Measurements from ENCODE around the gene SEC31A.
"Not testable (repeated sequence)": the region's sequence is repeated elsewhere in the genome, so short reads cannot be mapped to it uniquely, and the experiment has no call there.

SEC31A gene

DNA sequence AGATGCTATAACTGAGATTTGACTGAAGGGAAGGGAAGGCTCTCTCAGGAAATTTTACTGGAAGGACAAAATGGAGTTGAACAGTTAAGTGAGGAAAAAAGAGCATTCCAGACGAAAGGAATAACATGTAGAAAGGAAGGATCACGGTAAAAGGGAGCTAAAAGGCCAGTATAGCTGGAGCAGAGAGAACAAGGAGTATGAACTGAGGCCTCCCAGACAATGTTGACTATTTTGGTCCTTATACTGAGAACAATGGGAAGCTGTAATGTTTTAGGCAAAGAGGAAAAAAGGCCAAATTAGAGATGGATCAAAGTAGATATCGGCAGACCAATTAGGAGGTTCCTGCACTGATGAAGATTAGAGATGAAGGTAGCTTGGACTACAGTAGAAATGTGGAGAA, 65.5 kb downstream of the SEC31A start:
- TF ChIP-seq, protein P1, sequence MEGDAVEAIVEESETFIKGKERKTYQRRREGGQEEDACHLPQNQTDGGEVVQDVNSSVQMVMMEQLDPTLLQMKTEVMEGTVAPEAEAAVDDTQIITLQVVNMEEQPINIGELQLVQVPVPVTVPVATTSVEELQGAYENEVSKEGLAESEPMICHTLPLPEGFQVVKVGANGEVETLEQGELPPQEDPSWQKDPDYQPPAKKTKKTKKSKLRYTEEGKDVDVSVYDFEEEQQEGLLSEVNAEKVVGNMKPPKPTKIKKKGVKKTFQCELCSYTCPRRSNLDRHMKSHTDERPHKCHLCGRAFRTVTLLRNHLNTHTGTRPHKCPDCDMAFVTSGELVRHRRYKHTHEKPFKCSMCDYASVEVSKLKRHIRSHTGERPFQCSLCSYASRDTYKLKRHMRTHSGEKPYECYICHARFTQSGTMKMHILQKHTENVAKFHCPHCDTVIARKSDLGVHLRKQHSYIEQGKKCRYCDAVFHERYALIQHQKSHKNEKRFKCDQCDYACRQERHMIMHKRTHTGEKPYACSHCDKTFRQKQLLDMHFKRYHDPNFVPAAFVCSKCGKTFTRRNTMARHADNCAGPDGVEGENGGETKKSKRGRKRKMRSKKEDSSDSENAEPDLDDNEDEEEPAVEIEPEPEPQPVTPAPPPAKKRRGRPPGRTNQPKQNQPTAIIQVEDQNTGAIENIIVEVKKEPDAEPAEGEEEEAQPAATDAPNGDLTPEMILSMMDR (IDR thresholded peaks at IDR 0.05; ENCODE audit: low read depth, low read length), result no peak
- TF ChIP-seq EZH2phosphoT487 (IDR thresholded peaks at IDR 0.05; ENCODE audit: low read depth), result no peak
- no peaks in the 10 kb centered on the region for H3K9me3 ChIP-seq (ENCODE audit: insufficient read depth, low read length)
- no peak overlapping the region for H3K27ac ChIP-seq (ENCODE audit: low read length)
- no peaks in the 10 kb centered on the region for H4K20me1 ChIP-seq (ENCODE audit: insufficient read depth, low read length)
- no peak overlapping the region for H3K4me3 ChIP-seq (ENCODE audit: low read length)
- H3K36me3 ChIP-seq (replicated peaks; ENCODE audit: low read depth, low read length), result peaks cover 55% of the 10 kb centered on the region
- H3K79me2 ChIP-seq (ENCODE audit: low read length), result no peaks in the 10 kb centered on the region
- H3K27me3 ChIP-seq (ENCODE audit: low read depth, low read length), result no peaks in the 10 kb centered on the region
- no peak overlapping the region for H2AFZ ChIP-seq (ENCODE audit: low read depth, low read length)
- no peaks in the 10 kb centered on the region for H3K4me1 ChIP-seq (ENCODE audit: low read length)
- no peak overlapping the region for H3K9ac ChIP-seq (ENCODE audit: low read length)
- H3K4me2 ChIP-seq (ENCODE audit: low read length), result no peak overlapping the region

DNA sequence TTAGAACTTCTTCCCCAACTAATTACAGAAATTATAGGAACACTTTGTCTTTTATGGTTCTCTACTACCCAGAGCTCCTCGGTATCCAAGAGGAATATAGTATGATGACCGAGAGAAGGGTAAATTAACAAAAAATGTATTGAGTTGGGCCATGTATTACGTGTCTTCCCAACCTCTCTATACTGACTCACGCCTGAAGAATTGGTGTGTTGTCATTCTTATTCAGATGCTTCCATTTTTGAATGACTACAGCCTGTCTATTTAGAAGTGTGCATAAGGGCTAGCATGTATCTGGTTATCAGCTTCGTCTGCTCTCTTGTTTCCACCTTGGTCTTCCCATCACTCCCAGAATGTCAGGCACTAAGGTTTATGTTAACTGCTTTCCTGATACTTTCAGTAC, 67.9 kb downstream of the SEC31A start:
- no peaks in the 10 kb centered on the region for H4K20me1 ChIP-seq (ENCODE audit: insufficient read depth, low read length)

DNA sequence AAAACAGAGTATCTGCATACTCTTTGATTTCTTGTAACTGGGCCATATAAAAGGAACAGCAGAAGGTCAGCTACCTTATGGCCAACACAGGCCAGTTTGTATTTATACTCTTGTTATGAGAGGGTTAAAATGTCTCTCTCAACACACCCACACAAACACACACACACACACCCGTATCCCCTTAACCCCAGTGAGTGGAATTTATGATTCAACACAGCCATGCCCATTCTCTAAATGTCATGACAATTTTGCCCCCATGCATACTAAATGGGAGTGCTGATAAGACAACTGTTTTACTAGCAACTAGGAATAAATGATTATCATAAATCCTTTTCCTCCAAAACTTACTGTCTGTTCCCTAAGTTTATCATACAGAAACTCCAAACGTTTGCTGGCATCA, 70.3 kb downstream of the SEC31A start:
- H3K27ac ChIP-seq (ENCODE audit: low read length), result no peak overlapping the region
- H3K27me3 ChIP-seq (ENCODE audit: low read depth, low read length), result no peaks in the 10 kb centered on the region
- H2AFZ ChIP-seq (ENCODE audit: low read depth, low read length), result no peak overlapping the region
- H3K36me3 ChIP-seq (replicated peaks; ENCODE audit: low read depth, low read length), result peaks cover 51% of the 10 kb centered on the region
- no peaks in the 10 kb centered on the region for H4K20me1 ChIP-seq (ENCODE audit: insufficient read depth, low read length)
- H3K4me2 ChIP-seq (ENCODE audit: low read length), result no peak overlapping the region
- H3K9ac ChIP-seq (ENCODE audit: low read length), result no peak overlapping the region
- no peak for TF ChIP-seq EZH2phosphoT487 (IDR thresholded peaks at IDR 0.05; ENCODE audit: low read depth)
- TF ChIP-seq, protein P1 (IDR thresholded peaks at IDR 0.05; ENCODE audit: low read depth, low read length), result no peak
- H3K4me3 ChIP-seq (ENCODE audit: low read length), result no peak overlapping the region
- no peaks in the 10 kb centered on the region for H3K79me2 ChIP-seq (ENCODE audit: low read length)
- no peaks in the 10 kb centered on the region for H3K4me1 ChIP-seq (ENCODE audit: low read length)
- no peaks in the 10 kb centered on the region for H3K9me3 ChIP-seq (ENCODE audit: insufficient read depth, low read length)

More for the DNA sequence above, 67.9 kb downstream of the SEC31A start:
- H3K9ac ChIP-seq (ENCODE audit: low read length), result no peak overlapping the region
- H3K79me2 ChIP-seq (ENCODE audit: low read length), result no peaks in the 10 kb centered on the region
- H3K9me3 ChIP-seq (ENCODE audit: insufficient read depth, low read length), result no peaks in the 10 kb centered on the region
- H3K4me2 ChIP-seq (ENCODE audit: low read length), result no peak overlapping the region
- peaks cover 59% of the 10 kb centered on the region for H3K36me3 ChIP-seq (replicated peaks; ENCODE audit: low read depth, low read length)
- H3K4me1 ChIP-seq (ENCODE audit: low read length), result no peaks in the 10 kb centered on the region
- TF ChIP-seq, protein P1 (IDR thresholded peaks at IDR 0.05; ENCODE audit: low read depth, low read length), result no peak
- no peak for TF ChIP-seq EZH2phosphoT487 (IDR thresholded peaks at IDR 0.05; ENCODE audit: low read depth)
- H3K4me3 ChIP-seq (ENCODE audit: low read length), result no peak overlapping the region
- no peak overlapping the region for H2AFZ ChIP-seq (ENCODE audit: low read depth, low read length)
- no peak overlapping the region for H3K27ac ChIP-seq (ENCODE audit: low read length)
- H3K27me3 ChIP-seq (ENCODE audit: low read depth, low read length), result no peaks in the 10 kb centered on the region

DNA sequence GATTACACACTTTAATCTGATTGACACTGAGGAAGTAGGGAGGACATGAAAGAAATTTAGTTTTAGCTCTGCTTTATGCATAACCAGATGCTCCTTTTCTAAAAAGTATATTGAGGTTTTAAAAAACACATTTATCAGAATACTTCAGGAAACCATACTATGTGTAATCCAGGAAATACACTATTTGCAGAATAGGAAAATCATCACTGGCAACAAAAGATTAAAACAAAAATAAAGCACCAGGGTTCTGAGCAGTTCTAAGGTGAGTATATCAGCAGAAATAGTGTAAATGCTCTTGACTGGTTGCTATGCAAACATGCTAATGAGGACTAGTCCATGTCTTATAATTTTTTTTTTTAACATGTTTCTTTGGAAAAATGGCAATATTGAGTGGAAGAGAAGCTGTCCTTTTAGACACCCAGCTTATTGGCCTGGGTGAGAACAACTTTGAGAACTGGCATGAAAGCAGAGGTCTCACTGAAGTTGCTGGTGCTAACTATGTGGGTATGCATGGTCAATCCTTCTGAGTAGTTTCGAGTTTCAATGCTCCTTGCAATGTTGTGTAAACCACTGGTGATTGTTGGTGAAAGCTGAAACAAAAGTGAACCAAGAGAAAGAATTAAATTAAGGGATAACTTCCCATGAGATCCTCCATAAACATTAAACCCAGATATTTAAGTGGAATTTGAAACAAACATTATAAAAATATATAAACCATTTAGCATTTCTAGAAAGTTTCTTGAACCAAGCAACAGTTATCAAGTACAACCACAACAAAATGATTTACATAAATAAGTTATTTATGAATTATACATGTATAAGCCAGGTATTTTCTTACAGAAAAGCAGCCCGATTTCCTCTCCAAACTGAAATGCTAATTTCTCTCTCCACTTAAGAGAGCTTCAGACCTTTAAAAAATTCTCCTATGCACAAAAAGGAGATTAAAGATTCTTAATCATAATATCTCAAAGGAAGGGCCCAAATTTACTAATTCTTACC, 72.0 kb downstream of the SEC31A start:
- Histone ChIP-seq H3K79me2 (ENCODE audit: low read length) (no peaks in the 10 kb centered on the region), H3K9me3 (ENCODE audit: insufficient read depth, low read length) (no peaks in the 10 kb centered on the region), H3K27ac (ENCODE audit: low read length) (no peak overlapping the region), H3K9ac (ENCODE audit: low read length) (no peak overlapping the region), H3K27me3 (ENCODE audit: low read depth, low read length) (no peaks in the 10 kb centered on the region), H4K20me1 (ENCODE audit: insufficient read depth, low read length) (no peaks in the 10 kb centered on the region), H3K4me3 (ENCODE audit: low read length) (no peak overlapping the region), H3K4me1 (ENCODE audit: low read length) (no peaks in the 10 kb centered on the region), H2AFZ (ENCODE audit: low read depth, low read length) (no peak overlapping the region), H3K36me3 (replicated peaks; ENCODE audit: low read depth, low read length) (peaks cover 39% of the 10 kb centered on the region), H3K4me2 (ENCODE audit: low read length) (no peak overlapping the region)
- no peak for TF ChIP-seq EZH2phosphoT487 (IDR thresholded peaks at IDR 0.05; ENCODE audit: low read depth)
- TF ChIP-seq, protein P1 (IDR thresholded peaks at IDR 0.05; ENCODE audit: low read depth, low read length), result no peak

DNA sequence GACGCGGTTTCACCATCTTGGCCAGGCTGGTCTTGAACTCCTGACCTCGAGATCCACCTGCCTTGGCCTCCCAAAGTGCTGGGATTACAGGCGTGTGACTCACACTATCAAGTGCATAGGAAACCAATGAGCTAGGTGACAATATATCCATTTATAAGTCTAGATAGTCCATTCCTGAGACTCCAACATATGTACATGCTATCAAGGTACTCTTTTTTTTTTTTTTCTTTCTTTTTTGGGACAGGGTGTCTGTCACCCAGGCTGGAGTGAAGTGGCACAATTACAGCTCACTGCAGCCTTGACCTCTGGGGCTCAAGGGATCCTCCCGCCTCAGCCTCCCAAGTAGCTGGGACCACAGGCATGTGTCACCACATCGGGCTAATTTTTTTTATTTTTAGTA, 74.1 kb downstream of the SEC31A start:
- H3K27me3 ChIP-seq (ENCODE audit: low read depth, low read length); H3K9me3 ChIP-seq (ENCODE audit: insufficient read depth, low read length); H3K4me3 ChIP-seq (ENCODE audit: low read length); H4K20me1 ChIP-seq (ENCODE audit: insufficient read depth, low read length); H3K4me1 ChIP-seq (ENCODE audit: low read length); H3K79me2 ChIP-seq (ENCODE audit: low read length); H2AFZ ChIP-seq (ENCODE audit: low read depth, low read length); H3K4me2 ChIP-seq (ENCODE audit: low read length); H3K9ac ChIP-seq (ENCODE audit: low read length); H3K27ac ChIP-seq (ENCODE audit: low read length): not testable (repeated sequence)
- peaks cover 26% of the 10 kb centered on the region for H3K36me3 ChIP-seq (replicated peaks; ENCODE audit: low read depth, low read length)

Data from OCI-LY3 (cell line).